Keratinocyte (primary cell): ENCODE data around the gene NPS. TPM values are rescaled to one million over a fixed set of nuclear protein-coding genes. Genes with fewer than 3 reads are reported as not detected.

ENCODE experiments used
- DNase-seq: peaks from one replicate; pipeline ENCODE4 v3.0.0-alpha.2; 2011; ENCODE audit warnings: low read depth, missing footprints, low spot score
- FAIRE-seq: peaks from 2 replicates; lab custom pipeline; 2011; peaks lifted over from hg19 to GRCh38; lab: Jason Lieb, UNC
- H2AFZ ChIP-seq: 2 replicates; pipeline ENCODE4 v1.6.0; 2012; ENCODE audit warnings: low read length, control low read depth, inconsistent platforms; ENCODE audit not compliant: control insufficient read depth
- H3K27ac ChIP-seq: 2 replicates; pipeline ENCODE4 v1.5.1; 2011; ENCODE audit warnings: low read length; ENCODE audit not compliant: control insufficient read depth, insufficient read depth
- H3K27me3 ChIP-seq: 3 replicates; pipeline ENCODE4 v1.6.0; 2011; ENCODE audit warnings: low read length; ENCODE audit not compliant: control insufficient read depth, insufficient read depth; ENCODE audit errors: extremely low read depth
- H3K36me3 ChIP-seq, 2 experiments: 2 replicates in 1 of 2; 3 replicates in 1 of 2; pipeline ENCODE4 v1.5.1; 2011; ENCODE audit warnings: low read length in 2 of 2, mild to moderate bottlenecking in 1 of 2; ENCODE audit not compliant: control insufficient read depth in 2 of 2, insufficient read depth in 2 of 2; ENCODE audit errors: extremely low read depth in 1 of 2
- H3K4me1 ChIP-seq: 3 replicates; pipeline ENCODE4 v1.5.1; 2011; ENCODE audit warnings: low read length; ENCODE audit not compliant: control insufficient read depth, insufficient read depth; ENCODE audit errors: extremely low read depth
- H3K4me2 ChIP-seq: 3 replicates; pipeline ENCODE4 v1.6.0; 2011; ENCODE audit warnings: low read depth, low read length; ENCODE audit not compliant: control insufficient read depth, insufficient read depth; ENCODE audit errors: extremely low read depth
- H3K4me3 ChIP-seq, 3 experiments: fragments of 200-600 bp in 1 of 3; sonication (generic) in 1 of 3; 2 replicates in 2 of 3; 3 replicates in 1 of 3; pipeline ENCODE4 v1.5.1; 2011 to 2016; ENCODE audit warnings: low read length in 3 of 3, mild to moderate bottlenecking in 3 of 3, control low read depth in 2 of 3, inconsistent platforms in 1 of 3, low read depth in 1 of 3, mixed read lengths in 1 of 3, mixed run types in 1 of 3, moderate library complexity in 1 of 3; ENCODE audit not compliant: control insufficient read depth in 2 of 3, insufficient read depth in 2 of 3; ENCODE audit errors: extremely low read depth in 1 of 3
- H3K79me2 ChIP-seq: 2 replicates; pipeline ENCODE4 v1.6.0; 2012; ENCODE audit warnings: low read length; ENCODE audit not compliant: control insufficient read depth, insufficient read depth
- H3K9ac ChIP-seq: 3 replicates; pipeline ENCODE4 v1.6.0; 2011; ENCODE audit warnings: low read length; ENCODE audit not compliant: control insufficient read depth, insufficient read depth; ENCODE audit errors: extremely low read depth
- H3K9me1 ChIP-seq: 3 replicates; pipeline ENCODE4 v1.6.0; 2011; ENCODE audit warnings: low read length; ENCODE audit not compliant: control insufficient read depth, insufficient read depth; ENCODE audit errors: extremely low read depth
- H3K9me3 ChIP-seq: 2 replicates; pipeline ENCODE4 v1.5.1; 2012; ENCODE audit warnings: low read depth, low read length; ENCODE audit not compliant: control insufficient read depth
- H4K20me1 ChIP-seq: 3 replicates; pipeline ENCODE4 v1.6.0; 2011; ENCODE audit warnings: low read length; ENCODE audit not compliant: control insufficient read depth, insufficient read depth; ENCODE audit errors: extremely low read depth
- EZH2 ChIP-seq: IDR thresholded peaks from one replicate; pipeline ENCODE4 v1.6.1; 2012; ENCODE audit warnings: inconsistent platforms, mild to moderate bottlenecking, low read length, moderate library complexity
- dilution Hi-C: fragments of 300-500 bp; cut with MboI; formaldehyde crosslinking; loops from one replicate; pipeline ENCODE4 v1.7.0; 2020; ENCODE audit warnings: low sequenced_read_pairs; ENCODE audit not compliant: extremely low pct_ligation_motif_present
- polyA plus RNA-seq, 5 experiments: library from polyadenylated mRNA; depleted of rRNA in 3 of 5; stranded (reverse) in 3 of 5; stranded (forward) in 1 of 5; unstranded in 1 of 5; fragments of >200 nt; gene quantifications; 1 replicate in 1 of 5; 2 replicates in 3 of 5; 3 replicates in 1 of 5; pipeline versions ENCODE4 v1.2.1 to v1.2.3, GENCODE V29; 2011 to 2012; ENCODE audit warnings: missing spikeins in 2 of 5, low read depth in 1 of 5, low replicate concordance in 1 of 5
- TF ChIP-seq, protein P1 (sequence below), 3 experiments: IDR thresholded peaks in 1 of 3; conservative IDR thresholded peaks in 1 of 3; optimal IDR thresholded peaks in 1 of 3; 2 replicates in 2 of 3; 3 replicates in 1 of 3; pipeline versions ENCODE3 to v1.5.1; 2011; ENCODE audit warnings: low read length in 3 of 3, mild to moderate bottlenecking in 3 of 3, moderate library complexity in 2 of 3, control low read depth in 1 of 3, inconsistent platforms in 1 of 3; ENCODE audit not compliant: insufficient read depth in 2 of 3; ENCODE audit errors: extremely low read depth in 1 of 3

NPS gene
- polyA plus RNA-seq, 1 donor (not counting 4 experiments of a cell fraction or from before 2014, with no cell fraction given): not detected

DNA sequence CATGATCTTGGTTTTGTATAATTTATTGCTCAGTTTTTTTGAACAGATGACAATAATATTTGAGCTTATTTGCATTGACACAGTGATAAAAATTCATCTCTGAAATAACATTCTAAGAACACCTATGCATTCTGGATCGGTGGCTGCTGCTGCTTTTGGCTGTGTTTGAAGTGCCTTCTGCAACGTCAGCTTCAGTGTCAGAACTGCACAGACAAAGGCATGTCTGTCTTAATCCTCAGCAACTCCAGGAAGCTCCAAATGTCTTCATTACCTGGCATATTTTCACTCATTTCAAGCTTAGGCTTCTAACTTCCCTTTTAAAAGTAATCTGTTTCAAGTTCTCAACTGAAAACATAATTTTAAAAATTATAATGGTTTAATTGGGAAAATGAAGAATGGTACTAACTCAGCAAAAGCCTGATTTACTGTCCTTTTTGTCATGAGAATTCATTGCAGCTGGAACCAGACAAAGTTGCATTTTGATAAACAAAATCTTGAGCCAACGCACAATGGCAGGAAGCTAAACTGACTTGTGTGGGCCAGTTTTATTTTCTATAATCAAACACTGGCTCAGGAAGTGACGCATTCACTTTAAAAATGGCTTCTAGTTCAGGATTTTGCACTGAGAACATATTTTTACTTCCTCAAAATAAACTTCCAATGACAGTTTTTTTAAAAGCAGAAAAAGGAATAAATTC lies 38.7 kb downstream of the NPS start:
- dilution Hi-C loops: no loop called here
- no peak overlapping the region for H3K27ac ChIP-seq
- no peaks in the 10 kb centered on the region for H4K20me1 ChIP-seq

DNA sequence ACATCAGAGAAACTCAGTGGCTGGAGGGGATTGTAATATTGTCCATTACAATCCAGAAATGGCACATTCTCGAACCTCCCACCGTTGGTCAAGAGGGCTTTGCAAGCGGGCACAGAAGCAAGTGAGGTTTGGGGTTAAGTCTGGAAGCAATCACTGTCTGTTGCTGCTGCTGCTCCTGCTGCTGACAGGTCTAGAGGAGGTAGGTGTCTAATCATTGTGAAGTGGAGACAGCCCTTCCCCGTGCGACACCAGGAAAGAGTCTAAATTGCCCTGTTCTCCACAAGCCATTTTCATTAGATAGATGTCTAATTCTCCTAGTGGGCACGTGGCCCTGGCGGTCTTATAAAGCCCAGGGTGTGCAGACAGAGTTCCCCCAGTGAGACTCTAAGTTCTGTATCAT lies 43.5 kb downstream of the NPS start:
- Histone ChIP-seq H3K9me3 (no peaks in the 10 kb centered on the region), H3K36me3 (no peaks in the 10 kb centered on the region), H3K9ac (no peak overlapping the region), H3K4me3 (no peak overlapping the region), H4K20me1 (no peaks in the 10 kb centered on the region), H2AFZ (no peak overlapping the region), H3K27me3 (no peaks in the 10 kb centered on the region), H3K79me2 (no peaks in the 10 kb centered on the region), H3K4me1 (no peaks in the 10 kb centered on the region), H3K27ac (no peak overlapping the region), H3K9me1 (no peaks in the 10 kb centered on the region), H3K4me2 (no peak overlapping the region)
- FAIRE-seq (no peak), DNase-seq (no peak)
- dilution Hi-C loops: no loop called here
- no peak for TF ChIP-seq EZH2
- TF ChIP-seq, protein P1, sequence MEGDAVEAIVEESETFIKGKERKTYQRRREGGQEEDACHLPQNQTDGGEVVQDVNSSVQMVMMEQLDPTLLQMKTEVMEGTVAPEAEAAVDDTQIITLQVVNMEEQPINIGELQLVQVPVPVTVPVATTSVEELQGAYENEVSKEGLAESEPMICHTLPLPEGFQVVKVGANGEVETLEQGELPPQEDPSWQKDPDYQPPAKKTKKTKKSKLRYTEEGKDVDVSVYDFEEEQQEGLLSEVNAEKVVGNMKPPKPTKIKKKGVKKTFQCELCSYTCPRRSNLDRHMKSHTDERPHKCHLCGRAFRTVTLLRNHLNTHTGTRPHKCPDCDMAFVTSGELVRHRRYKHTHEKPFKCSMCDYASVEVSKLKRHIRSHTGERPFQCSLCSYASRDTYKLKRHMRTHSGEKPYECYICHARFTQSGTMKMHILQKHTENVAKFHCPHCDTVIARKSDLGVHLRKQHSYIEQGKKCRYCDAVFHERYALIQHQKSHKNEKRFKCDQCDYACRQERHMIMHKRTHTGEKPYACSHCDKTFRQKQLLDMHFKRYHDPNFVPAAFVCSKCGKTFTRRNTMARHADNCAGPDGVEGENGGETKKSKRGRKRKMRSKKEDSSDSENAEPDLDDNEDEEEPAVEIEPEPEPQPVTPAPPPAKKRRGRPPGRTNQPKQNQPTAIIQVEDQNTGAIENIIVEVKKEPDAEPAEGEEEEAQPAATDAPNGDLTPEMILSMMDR (optimal IDR thresholded peaks at IDR 0.05 in 1 of 3, IDR thresholded peaks at IDR 0.05 in 1 of 3, conservative IDR thresholded peaks at IDR 0.05 in 1 of 3; ENCODE audit: extremely low read depth in 1 of 3, insufficient read depth in 2 of 3, low read length in 3 of 3): no peak

More for the DNA sequence above, 38.7 kb downstream of the NPS start:
- H2AFZ ChIP-seq: no peak overlapping the region
- no peaks in the 10 kb centered on the region for H3K4me1 ChIP-seq
- DNase-seq: no peak
- no peak overlapping the region for H3K4me2 ChIP-seq
- no peaks in the 10 kb centered on the region for H3K9me1 ChIP-seq
- no peak for TF ChIP-seq EZH2
- TF ChIP-seq, protein P1 (optimal IDR thresholded peaks at IDR 0.05 in 1 of 3, IDR thresholded peaks at IDR 0.05 in 1 of 3, conservative IDR thresholded peaks at IDR 0.05 in 1 of 3; ENCODE audit: extremely low read depth in 1 of 3, insufficient read depth in 2 of 3, low read length in 3 of 3): no peak
- no peak overlapping the region for H3K9ac ChIP-seq
- no peaks in the 10 kb centered on the region for H3K36me3 ChIP-seq
- no peaks in the 10 kb centered on the region for H3K79me2 ChIP-seq
- H3K9me3 ChIP-seq: no peaks in the 10 kb centered on the region
- no peaks in the 10 kb centered on the region for H3K27me3 ChIP-seq
- FAIRE-seq: no peak
- no peak overlapping the region for H3K4me3 ChIP-seq
